ENCODE measurements around the gene KDM4C. TPM values are rescaled to one million over a fixed set of nuclear protein-coding genes. Genes with fewer than 3 reads are reported as not detected.

The KDM4C gene
- total RNA-seq, 1 donor from 2014 or later = 63.5 TPM

DNA sequence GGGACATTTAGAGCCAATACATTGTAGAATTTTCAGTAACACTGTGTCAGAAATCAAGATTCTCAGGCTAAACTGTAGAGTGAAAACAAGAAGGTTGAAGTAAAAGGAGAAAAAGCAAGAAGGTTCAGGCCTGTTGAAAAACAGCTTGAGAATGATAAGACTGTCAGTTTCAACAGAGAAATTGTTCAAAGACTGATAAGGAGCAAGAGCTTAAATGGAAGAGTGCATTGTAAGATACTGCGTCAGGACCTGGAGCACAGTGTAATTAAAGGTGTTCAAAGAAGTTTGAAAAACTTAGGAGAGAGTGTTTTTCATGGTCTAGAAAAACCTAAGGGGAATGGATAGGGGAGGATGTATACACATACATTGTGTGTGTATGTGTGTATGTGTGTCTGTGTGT, 408.3 kb downstream of the KDM4C start:
- Mint-ChIP-seq H3K36me3 (ENCODE audit: unreplicated experiment) (no peaks in the 10 kb centered on the region), H3K27ac (ENCODE audit: unreplicated experiment) (no peak overlapping the region), H3K27me3 (ENCODE audit: unreplicated experiment) (peaks cover 2% of the 10 kb centered on the region), H3K9me3 (ENCODE audit: unreplicated experiment) (peaks cover 3% of the 10 kb centered on the region), H3K4me3 (ENCODE audit: unreplicated experiment) (no peak overlapping the region), H3K4me1 (ENCODE audit: low read depth, unreplicated experiment) (peaks cover 15% of the 10 kb centered on the region)
- no peak for TF ChIP-seq CTCF (IDR thresholded peaks at IDR 0.05; ENCODE audit: partially characterized antibody, unreplicated experiment)
- no peak for DNase-seq

GRCh38 chr9:7169717-7170389, 412.1 kb downstream of the KDM4C start:
- peaks cover 8% of the 10 kb centered on the region for H3K4me1 Mint-ChIP-seq (ENCODE audit: low read depth, unreplicated experiment)
- no peak overlapping the region for H3K27ac Mint-ChIP-seq (ENCODE audit: unreplicated experiment)
- no peak for DNase-seq
- H3K36me3 Mint-ChIP-seq (ENCODE audit: unreplicated experiment) = no peaks in the 10 kb centered on the region
- H3K27me3 Mint-ChIP-seq (ENCODE audit: unreplicated experiment) = no peaks in the 10 kb centered on the region
- H3K4me3 Mint-ChIP-seq (ENCODE audit: unreplicated experiment) = no peak overlapping the region
- TF ChIP-seq CTCF (IDR thresholded peaks at IDR 0.05; ENCODE audit: partially characterized antibody, unreplicated experiment) = no peak
- peaks cover 2% of the 10 kb centered on the region for H3K9me3 Mint-ChIP-seq (ENCODE audit: unreplicated experiment)

DNA sequence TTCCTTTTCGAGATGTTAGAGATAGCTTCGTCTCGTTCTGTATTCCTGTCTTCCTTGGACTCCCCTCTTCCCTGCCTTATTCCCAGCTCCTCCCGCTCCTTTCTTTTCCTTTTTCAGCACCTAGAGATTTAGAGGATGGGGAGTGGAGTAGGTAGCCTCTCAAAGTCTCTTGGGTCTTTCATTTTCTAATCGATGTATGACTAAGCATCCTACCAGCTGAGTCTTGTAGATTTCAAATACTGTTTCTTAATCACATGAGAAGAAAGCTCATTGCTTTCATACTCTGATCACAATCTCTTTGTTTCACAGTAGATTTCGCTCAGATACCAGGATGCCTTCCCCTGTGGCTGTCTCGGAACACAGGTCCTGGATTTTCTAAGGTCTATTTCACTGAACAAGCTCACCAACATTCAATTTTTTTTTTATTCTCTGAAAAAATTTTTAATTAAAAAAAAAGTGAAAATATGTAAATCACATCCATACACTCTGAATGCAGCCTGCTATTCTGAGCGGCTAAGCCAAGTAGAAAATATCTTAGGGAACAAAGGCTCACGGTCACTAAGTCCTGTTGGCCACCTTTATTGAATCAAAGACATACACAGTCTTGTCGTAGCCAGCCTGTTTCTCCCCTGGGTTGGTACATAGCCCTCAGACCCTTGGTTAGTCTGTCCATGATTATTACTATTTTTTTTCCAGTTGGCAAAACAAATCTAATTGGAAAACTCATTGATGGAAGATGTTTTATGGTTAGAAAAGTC, 413.8 kb downstream of the KDM4C start:
- H3K36me3 Mint-ChIP-seq (ENCODE audit: unreplicated experiment) = no peaks in the 10 kb centered on the region
- no peak overlapping the region for H3K27ac Mint-ChIP-seq (ENCODE audit: unreplicated experiment)
- H3K9me3 Mint-ChIP-seq (ENCODE audit: unreplicated experiment) = peaks cover 2% of the 10 kb centered on the region
- peaks cover 8% of the 10 kb centered on the region for H3K4me1 Mint-ChIP-seq (ENCODE audit: low read depth, unreplicated experiment)
- H3K4me3 Mint-ChIP-seq (ENCODE audit: unreplicated experiment) = no peak overlapping the region
- DNase-seq = no peak
- no peaks in the 10 kb centered on the region for H3K27me3 Mint-ChIP-seq (ENCODE audit: unreplicated experiment)
- no peak for TF ChIP-seq CTCF (IDR thresholded peaks at IDR 0.05; ENCODE audit: partially characterized antibody, unreplicated experiment)

DNA sequence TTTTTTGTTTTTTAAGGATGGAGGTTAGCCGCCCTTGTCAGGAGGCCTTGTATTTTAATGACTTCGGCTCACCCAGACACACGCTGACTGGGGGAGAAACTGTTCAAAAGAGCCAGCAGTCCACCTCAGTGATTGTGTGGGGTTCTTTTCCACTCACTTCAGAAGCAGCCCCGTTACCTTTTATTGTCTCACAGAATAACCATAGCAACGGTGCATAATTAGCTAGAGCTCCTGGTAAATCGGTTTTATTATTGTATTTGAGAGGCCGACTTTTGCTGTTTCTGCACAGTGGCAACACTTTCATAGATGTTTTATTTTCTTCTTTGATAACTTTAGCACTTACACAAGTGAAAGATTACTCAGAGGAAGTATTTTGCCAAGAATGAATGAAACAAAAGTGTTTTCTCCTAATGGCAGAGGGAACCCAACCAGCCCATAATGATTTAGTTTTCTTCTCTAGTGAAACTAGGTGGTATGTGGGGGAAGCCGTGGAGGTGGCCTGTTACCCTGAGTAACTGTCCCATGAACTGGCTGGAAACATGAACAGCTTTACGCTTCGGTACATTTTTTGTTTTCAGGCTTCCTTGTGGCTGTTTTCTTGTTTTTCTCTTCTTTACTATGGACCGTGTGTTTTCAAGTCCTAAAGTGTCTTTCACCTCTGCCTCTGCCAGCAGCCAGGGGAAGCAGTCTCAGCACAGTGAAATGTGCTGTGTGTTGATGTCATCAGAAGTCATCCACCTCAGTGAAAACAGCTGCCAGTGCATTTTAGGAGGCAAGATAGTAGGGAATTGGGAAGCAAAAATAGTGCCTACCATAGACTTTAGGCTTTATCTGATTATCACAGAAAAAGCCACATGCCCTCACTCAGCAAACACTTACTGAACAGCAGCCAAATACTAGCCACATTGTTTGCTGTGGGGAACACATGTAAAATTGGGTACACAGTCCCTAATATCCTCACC, 414.7 kb downstream of the KDM4C start:
- Mint-ChIP-seq H3K4me1 (ENCODE audit: low read depth, unreplicated experiment) (peaks cover 8% of the 10 kb centered on the region), H3K9me3 (ENCODE audit: unreplicated experiment) (peaks cover 2% of the 10 kb centered on the region), H3K36me3 (ENCODE audit: unreplicated experiment) (no peaks in the 10 kb centered on the region), H3K4me3 (ENCODE audit: unreplicated experiment) (no peak overlapping the region), H3K27me3 (ENCODE audit: unreplicated experiment) (no peaks in the 10 kb centered on the region), H3K27ac (ENCODE audit: unreplicated experiment) (no peak overlapping the region)
- DNase-seq = no peak
- no peak for TF ChIP-seq CTCF (IDR thresholded peaks at IDR 0.05; ENCODE audit: partially characterized antibody, unreplicated experiment)
